DMS114 treated with DMSO at 0.1 percent for 48 hours (cell line): ENCODE measurements around the gene AMN1.
"Not testable (repeated sequence)": the region's sequence is repeated elsewhere in the genome, so short reads cannot be mapped to it uniquely, and the experiment has no call there.

Source experiments
- DNase-seq: peaks from one replicate; lab custom pipeline; 2025; ENCODE audit not compliant: unreplicated experiment; lab: John Stamatoyannopoulos, UW

Gene AMN1

GRCh38 chr12:31685801-31686200, 43.0 kb downstream of the AMN1 start:
- DNase-seq = no peak

GRCh38 chr12:31682136-31682962, 46.5 kb downstream of the AMN1 start:
- peak; percentile 51 for DNase-seq

GRCh38 chr12:31672521-31672920, 56.3 kb downstream of the AMN1 start:
- no peak for DNase-seq

- not testable (repeated sequence) for DNase-seq
These were observed 59.2 kb downstream of the AMN1 start for GRCh38 chr12:31669582-31669981.

GRCh38 chr12:31669020-31669419, 59.8 kb downstream of the AMN1 start:
- DNase-seq = no peak

- DNase-seq = no peak
These were observed 64.8 kb downstream of the AMN1 start for GRCh38 chr12:31664038-31664437.

GRCh38 chr12:31663576-31663975, 65.2 kb downstream of the AMN1 start:
- no peak for DNase-seq

- DNase-seq = no peak
These were observed 66.5 kb downstream of the AMN1 start for GRCh38 chr12:31662176-31662849.

- peak; percentile 92 for DNase-seq
These were observed 69.5 kb downstream of the AMN1 start, which contains the start of gene ETFBKMT for GRCh38 chr12:31659087-31659942. ETFBKMT (plus strand) TSS chr12:31659688; CDS start chr12:31661954, 2,266 bp downstream.

GRCh38 chr12:31658471-31659086, 70.2 kb downstream of the AMN1 start:
- DNase-seq = no peak

GRCh38 chr12:31655792-31656191, 73.0 kb downstream of the AMN1 start:
- no peak for DNase-seq

GRCh38 chr12:31655208-31655607, 73.6 kb downstream of the AMN1 start:
- DNase-seq = no peak

GRCh38 chr12:31651893-31652521, 76.8 kb downstream of the AMN1 start:
- DNase-seq = peak; percentile 93

GRCh38 chr12:31650918-31651317, 77.9 kb downstream of the AMN1 start:
- DNase-seq = peak; percentile 48

- no peak for DNase-seq
These were observed 81.7 kb downstream of the AMN1 start for GRCh38 chr12:31647086-31647491.

GRCh38 chr12:31645924-31646323, 82.9 kb downstream of the AMN1 start:
- no peak for DNase-seq

GRCh38 chr12:31644536-31644935, 84.3 kb downstream of the AMN1 start:
- DNase-seq = no peak

GRCh38 chr12:31641509-31642090, 87.2 kb downstream of the AMN1 start:
- DNase-seq = no peak

GRCh38 chr12:31634620-31635019, 94.2 kb downstream of the AMN1 start:
- no peak for DNase-seq

- DNase-seq = no peak
These were observed 95.4 kb downstream of the AMN1 start for GRCh38 chr12:31633464-31633863.
